Activated CD8-positive, alpha-beta T cell treated with anti-CD3 and anti-CD28 coated beads for 36 hours (primary cell): ENCODE measurements around the gene OR56B1. TPM values are rescaled to one million over a fixed set of nuclear protein-coding genes. Genes with fewer than 3 reads are reported as not detected.

Source experiments
- ATAC-seq: fragments of 200-7000 bp; cut with Tn5 transposase; one replicate; pipeline ENCODE4 v1.10.0; 2021; ENCODE audit warnings: mild to moderate bottlenecking, moderate library complexity
- CTCF ChIA-PET: fragments of 350-600 bp; sonication (Branson Sonifier 250); formaldehyde crosslinking; loops from one replicate; lab custom pipeline; 2021; ENCODE audit warnings: antibody characterized with exemption; lab: Charles Lee
- POLR2A ChIA-PET: fragments of 350-600 bp; sonication (Branson Sonifier 250); formaldehyde crosslinking; loops from one replicate; lab custom pipeline; 2021; ENCODE audit warnings: antibody characterized with exemption; lab: Charles Lee
- DNase-seq: peaks from one replicate; pipeline ENCODE4 v3.0.0-alpha.2; 2020
- H3K27ac Mint-ChIP-seq: one replicate; pipeline ENCODE4 v1.8.0; 2021; ENCODE audit warnings: mild to moderate bottlenecking, mixed read lengths
- H3K27me3 Mint-ChIP-seq: one replicate; pipeline ENCODE4 v1.8.0; 2021; ENCODE audit warnings: mixed read lengths
- H3K36me3 Mint-ChIP-seq: one replicate; pipeline ENCODE4 v1.8.0; 2021; ENCODE audit warnings: low read depth, mixed read lengths
- H3K4me1 Mint-ChIP-seq: one replicate; pipeline ENCODE4 v1.8.0; 2021; ENCODE audit warnings: low read depth, mixed read lengths
- H3K4me3 Mint-ChIP-seq: one replicate; pipeline ENCODE4 v1.8.0; 2021; ENCODE audit warnings: mild to moderate bottlenecking, moderate library complexity, mixed read lengths
- H3K9me3 Mint-ChIP-seq: one replicate; pipeline ENCODE4 v1.8.0; 2021; ENCODE audit warnings: mixed read lengths
- CTCF ChIP-seq: fragments of 200-600 bp; IDR thresholded peaks from one replicate; pipeline ENCODE4 v1.8.0; 2022; ENCODE audit warnings: antibody characterized with exemption, mild to moderate bottlenecking
- intact Hi-C: fragments of 100-400 bp; cut with micrococcal nuclease; formaldehyde crosslinking; loops from one replicate; pipeline ENCODE4 v1.10.0; 2022
- total RNA-seq, 2 experiments: library from RNA; stranded (reverse); gene quantifications; one replicate each; pipeline ENCODE4 v1.2.3, GENCODE V29; 2021

The OR56B1 gene
- total RNA-seq, 2 experiments from 2014 or later = 0.25 TPM; not detected in 1

GRCh38 chr11:5737670-5738392, 1.6 kb downstream of the OR56B1 start:
- H3K9me3 Mint-ChIP-seq = peaks cover 17% of the 10 kb centered on the region
- TF ChIP-seq CTCF = no peak
- H3K4me3 Mint-ChIP-seq = no peak overlapping the region
- no peak for DNase-seq
- intact Hi-C loops = no loop called here
- no peaks in the 10 kb centered on the region for H3K4me1 Mint-ChIP-seq
- ChIA-PET POLR2A (no interaction called here), CTCF (no interaction called here)
- H3K36me3 Mint-ChIP-seq = peaks cover 12% of the 10 kb centered on the region
- H3K27me3 Mint-ChIP-seq = no peaks in the 10 kb centered on the region
- H3K27ac Mint-ChIP-seq = no peak overlapping the region
- no peak for ATAC-seq

GRCh38 chr11:5738431-5738830, 2.2 kb downstream of the OR56B1 start:
- no peak overlapping the region for H3K27ac Mint-ChIP-seq
- peaks cover 22% of the 10 kb centered on the region for H3K9me3 Mint-ChIP-seq
- H3K4me3 Mint-ChIP-seq = no peak overlapping the region
- intact Hi-C loops = no loop called here
- TF ChIP-seq CTCF = no peak
- CTCF ChIA-PET = no interaction called here
- H3K4me1 Mint-ChIP-seq = no peaks in the 10 kb centered on the region
- POLR2A ChIA-PET = no interaction called here
- no peak for DNase-seq
- ATAC-seq = no peak
- no peaks in the 10 kb centered on the region for H3K27me3 Mint-ChIP-seq
- peaks cover 12% of the 10 kb centered on the region for H3K36me3 Mint-ChIP-seq

- Mint-ChIP-seq H3K9me3 (peaks cover 14% of the 10 kb centered on the region), H3K27ac (no peak overlapping the region), H3K4me3 (no peak overlapping the region), H3K36me3 (no peaks in the 10 kb centered on the region), H3K27me3 (no peaks in the 10 kb centered on the region), H3K4me1 (no peaks in the 10 kb centered on the region)
- no peak for DNase-seq
- no peak for TF ChIP-seq CTCF
- ChIA-PET POLR2A (no interaction called here), CTCF (no interaction called here)
- intact Hi-C loops = no loop called here
- ATAC-seq = no peak
Observed at GRCh38 chr11:5746614-5747013, 10.4 kb downstream of the OR56B1 start.

- ChIA-PET CTCF (no interaction called here), POLR2A (no interaction called here)
- no peak overlapping the region for H3K4me3 Mint-ChIP-seq
- TF ChIP-seq CTCF = no peak
- no peaks in the 10 kb centered on the region for H3K4me1 Mint-ChIP-seq
- intact Hi-C loops = no loop called here
- no peaks in the 10 kb centered on the region for H3K36me3 Mint-ChIP-seq
- H3K27ac Mint-ChIP-seq = no peak overlapping the region
- no peak for DNase-seq
- ATAC-seq = no peak
- H3K27me3 Mint-ChIP-seq = no peaks in the 10 kb centered on the region
- no peaks in the 10 kb centered on the region for H3K9me3 Mint-ChIP-seq
Observed at GRCh38 chr11:5749836-5750235, 13.6 kb downstream of the OR56B1 start.

- H3K27ac Mint-ChIP-seq = no peak within 1 kb of the TSS
- TF ChIP-seq CTCF = no peak
- H3K27me3 Mint-ChIP-seq = no peaks in the 10 kb centered on the region
- H3K9me3 Mint-ChIP-seq = no peaks in the 10 kb centered on the region
- H3K4me3 Mint-ChIP-seq = no peak within 1 kb of the TSS
- no peaks in the 10 kb centered on the region for H3K36me3 Mint-ChIP-seq
- H3K4me1 Mint-ChIP-seq = no peaks in the 10 kb centered on the region
- intact Hi-C loops = no loop called here
- ATAC-seq (no peak), DNase-seq (no peak)
- POLR2A ChIA-PET = no interaction called here
- CTCF ChIA-PET = no interaction called here
Observed at GRCh38 chr11:5753943-5754342, 17.7 kb downstream of the OR56B1 start, which contains the start of gene OR52N4. Gene OR52N4 (plus strand): TSS chr11:5754243. CDS start chr11:5754741, 498 bp downstream.
